ENCODE measurements around the gene ST8SIA4.

- TF ChIP-seq POLR2AphosphoS5 (IDR thresholded peaks at IDR 0.05) (no peak), POLR2A (IDR thresholded peaks at IDR 0.05) (no peak)
- TF ChIP-seq, protein P1, sequence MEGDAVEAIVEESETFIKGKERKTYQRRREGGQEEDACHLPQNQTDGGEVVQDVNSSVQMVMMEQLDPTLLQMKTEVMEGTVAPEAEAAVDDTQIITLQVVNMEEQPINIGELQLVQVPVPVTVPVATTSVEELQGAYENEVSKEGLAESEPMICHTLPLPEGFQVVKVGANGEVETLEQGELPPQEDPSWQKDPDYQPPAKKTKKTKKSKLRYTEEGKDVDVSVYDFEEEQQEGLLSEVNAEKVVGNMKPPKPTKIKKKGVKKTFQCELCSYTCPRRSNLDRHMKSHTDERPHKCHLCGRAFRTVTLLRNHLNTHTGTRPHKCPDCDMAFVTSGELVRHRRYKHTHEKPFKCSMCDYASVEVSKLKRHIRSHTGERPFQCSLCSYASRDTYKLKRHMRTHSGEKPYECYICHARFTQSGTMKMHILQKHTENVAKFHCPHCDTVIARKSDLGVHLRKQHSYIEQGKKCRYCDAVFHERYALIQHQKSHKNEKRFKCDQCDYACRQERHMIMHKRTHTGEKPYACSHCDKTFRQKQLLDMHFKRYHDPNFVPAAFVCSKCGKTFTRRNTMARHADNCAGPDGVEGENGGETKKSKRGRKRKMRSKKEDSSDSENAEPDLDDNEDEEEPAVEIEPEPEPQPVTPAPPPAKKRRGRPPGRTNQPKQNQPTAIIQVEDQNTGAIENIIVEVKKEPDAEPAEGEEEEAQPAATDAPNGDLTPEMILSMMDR (IDR thresholded peaks at IDR 0.05): no peak
Observed at GRCh38 chr5:100877274-100877673, 25.8 kb downstream of the ST8SIA4 start.
